Common myeloid progenitor, CD34-positive (primary cell): ENCODE results near the gene TMEM237.

ENCODE experiments used
- CTCF ChIA-PET: fragments of 350-600 bp; sonication (Branson Sonifier 250); formaldehyde crosslinking; loops from one replicate; lab custom pipeline; 2021; ENCODE audit warnings: antibody characterized with exemption; lab: Charles Lee
- POLR2A ChIA-PET: fragments of 350-600 bp; sonication (Branson Sonifier 250); formaldehyde crosslinking; loops from one replicate; lab custom pipeline; 2021; ENCODE audit warnings: antibody characterized with exemption; lab: Charles Lee
- DNase-seq, 3 donors: peaks; one replicate each; pipeline versions ENCODE4 v3.0.0 to v3.0.0-alpha.2; 2013
- H3K27ac ChIP-seq, 2 experiments: 1 replicate in 1 of 2; 2 replicates in 1 of 2; pipeline ENCODE4 v1.7.0; 2013; ENCODE audit warnings: inconsistent platforms in 2 of 2, low read length in 2 of 2, mild to moderate bottlenecking in 2 of 2, low read depth in 1 of 2, moderate library complexity in 1 of 2; ENCODE audit not compliant: severe bottlenecking in 2 of 2, insufficient read depth in 1 of 2, poor library complexity in 1 of 2
- H3K27me3 ChIP-seq, 5 experiments: replicated peaks in 2 of 5; 1 replicate in 3 of 5; 2 replicates in 2 of 5; pipeline versions ENCODE4 v1.6.1 to v1.7.0; 2013; ENCODE audit warnings: low read length in 4 of 5, mild to moderate bottlenecking in 2 of 5, moderate library complexity in 2 of 5, inconsistent platforms in 1 of 5; ENCODE audit not compliant: insufficient read depth in 5 of 5, control insufficient read depth in 4 of 5
- H3K36me3 ChIP-seq, 4 experiments: 1 replicate in 2 of 4; 2 replicates in 2 of 4; pipeline versions ENCODE4 v1.6.1 to v1.7.0; 2013; ENCODE audit warnings: low read length in 3 of 4, control low read depth in 1 of 4, mild to moderate bottlenecking in 1 of 4; ENCODE audit not compliant: control insufficient read depth in 4 of 4, insufficient read depth in 4 of 4
- H3K4me1 ChIP-seq, 4 experiments: 1 replicate in 3 of 4; 2 replicates in 1 of 4; pipeline versions ENCODE4 v1.6.1 to v1.7.1; 2013; ENCODE audit warnings: low read length in 3 of 4, mild to moderate bottlenecking in 3 of 4, control low read depth in 1 of 4, inconsistent platforms in 1 of 4, moderate library complexity in 1 of 4; ENCODE audit not compliant: control insufficient read depth in 4 of 4, insufficient read depth in 4 of 4; ENCODE audit errors: control extremely low read depth in 1 of 4
- H3K4me3 ChIP-seq, 7 experiments: 1 replicate in 4 of 7; 2 replicates in 3 of 7; pipeline versions ENCODE4 v1.5.1 to v1.7.0; 2013; ENCODE audit warnings: mild to moderate bottlenecking in 7 of 7, low read length in 6 of 7, moderate library complexity in 6 of 7, inconsistent platforms in 2 of 7, low read depth in 2 of 7, control low read depth in 1 of 7; ENCODE audit not compliant: insufficient read depth in 4 of 7, control insufficient read depth in 1 of 7; ENCODE audit errors: extremely low read depth in 1 of 7
- H3K9me3 ChIP-seq, 5 experiments: 1 replicate in 4 of 5; 2 replicates in 1 of 5; pipeline versions ENCODE4 v1.6.1 to v1.7.1; 2013; ENCODE audit warnings: low read length in 4 of 5, mild to moderate bottlenecking in 2 of 5, inconsistent platforms in 1 of 5, low read depth in 1 of 5, moderate library complexity in 1 of 5; ENCODE audit not compliant: control insufficient read depth in 4 of 5, insufficient read depth in 2 of 5; ENCODE audit errors: control extremely low read depth in 1 of 5
- WGBS: methylation state at CpG from one replicate; pipeline ENCODE4 v1.1.5; 2013; ENCODE audit not compliant: insufficient coverage; 5-methylcytosine and 5-hydroxymethylcytosine counted together

Gene TMEM237

GRCh38 chr2:201656740-201657139 lies 13.4 kb upstream of the TMEM237 start:
- Histone ChIP-seq H3K9me3 (no peaks in the 10 kb centered on the region), H3K4me3 (no peak overlapping the region), H3K27ac (no peak overlapping the region), H3K27me3 (no peaks in the 10 kb centered on the region), H3K4me1 (peaks cover 0 to 15% (median 5%) of the 10 kb centered on the region in 4 experiments), H3K36me3 (no peaks in the 10 kb centered on the region)
- CTCF ChIA-PET: no interaction called here
- DNase-seq: no peak
- POLR2A ChIA-PET: no interaction called here
- 97% methylated on average over 4 of the region's 5 CpGs for WGBS

GRCh38 chr2:201656102-201656501 lies 12.8 kb upstream of the TMEM237 start:
- Histone ChIP-seq H3K27me3 (no peaks in the 10 kb centered on the region), H3K4me3 (no peak overlapping the region), H3K9me3 (no peaks in the 10 kb centered on the region), H3K27ac (no peak overlapping the region), H3K4me1 (peaks cover 0 to 9% (median 2%) of the 10 kb centered on the region in 4 experiments), H3K36me3 (no peaks in the 10 kb centered on the region)
- ChIA-PET CTCF (no interaction called here), POLR2A (no interaction called here)
- WGBS: 97% methylated on average over 5 of the region's 11 CpGs
- no peak for DNase-seq

GRCh38 chr2:201654616-201655384 lies 11.5 kb upstream of the TMEM237 start:
- 100% methylated on average over 4 of the region's 5 CpGs for WGBS
- Histone ChIP-seq H3K27me3 (no peaks in the 10 kb centered on the region), H3K9me3 (no peaks in the 10 kb centered on the region), H3K4me1 (peaks cover 0 to 3% (median 0%) of the 10 kb centered on the region in 4 experiments), H3K27ac (no peak overlapping the region), H3K4me3 (no peak overlapping the region), H3K36me3 (no peaks in the 10 kb centered on the region)
- ChIA-PET POLR2A (no interaction called here), CTCF (no interaction called here)
- DNase-seq: no peak

GRCh38 chr2:201653221-201653620 lies 9.9 kb upstream of the TMEM237 start:
- DNase-seq: no peak
- Histone ChIP-seq H3K27me3 (no peaks in the 10 kb centered on the region), H3K9me3 (no peaks in the 10 kb centered on the region), H3K4me1 (peaks cover 0 to 3% (median 0%) of the 10 kb centered on the region in 4 experiments), H3K4me3 (no peak overlapping the region), H3K27ac (no peak overlapping the region), H3K36me3 (no peaks in the 10 kb centered on the region)
- ChIA-PET POLR2A (no interaction called here), CTCF (interaction anchor here (0.6 kb wide), 1 partner anchor 471 kb away, joined by 3 read pairs; no protein-coding TSS in a partner anchor)
- WGBS: 100% methylated on average over 1 of the region's 6 CpGs

GRCh38 chr2:201649442-201649841 lies 6.1 kb upstream of the TMEM237 start:
- Histone ChIP-seq H3K4me3 (no peak overlapping the region), H3K27ac (no peak overlapping the region), H3K9me3 (no peaks in the 10 kb centered on the region), H3K36me3 (no peaks in the 10 kb centered on the region), H3K4me1 (peaks cover 0 to 3% (median 0%) of the 10 kb centered on the region in 4 experiments), H3K27me3 (no peaks in the 10 kb centered on the region)
- DNase-seq: no peak
- 100% methylated on average over 1 of the region's 2 CpGs for WGBS
- POLR2A ChIA-PET: no interaction called here
- CTCF ChIA-PET: no interaction called here

- no peaks in the 10 kb centered on the region for H3K36me3 ChIP-seq
- WGBS: 94% methylated on average over 2 of the region's 5 CpGs
- H3K9me3 ChIP-seq: no peaks in the 10 kb centered on the region
- no peak overlapping the region for H3K4me3 ChIP-seq
- peaks cover 0 to 9% (median 6%) of the 10 kb centered on the region in 4 experiments for H3K4me1 ChIP-seq
- H3K27me3 ChIP-seq: no peaks in the 10 kb centered on the region
- no peak for DNase-seq
- ChIA-PET POLR2A (interaction anchor here (0.6 kb wide), 1 partner anchor 92 kb away, joined by 3 read pairs; no protein-coding TSS in a partner anchor), CTCF (interaction anchor here (0.7 kb wide), 1 partner anchor 547 kb away, joined by 4 read pairs; no protein-coding TSS in a partner anchor)
- no peak overlapping the region for H3K27ac ChIP-seq
These were observed 4.1 kb upstream of the TMEM237 start for GRCh38 chr2:201647431-201647830.

- H3K27me3 ChIP-seq: no peaks in the 10 kb centered on the region
- no peaks in the 10 kb centered on the region for H3K9me3 ChIP-seq
- no peak for DNase-seq
- 82% methylated on average over 5 of the region's 8 CpGs for WGBS
- ChIA-PET POLR2A (no interaction called here), CTCF (no interaction called here)
- peaks cover 0 to 17% (median 8%) of the 10 kb centered on the region in 4 experiments for H3K4me1 ChIP-seq
- H3K27ac ChIP-seq: no peak overlapping the region
- peak overlapping the region in 4 of 7 experiments; percentile 85 to 96 (median 94) for H3K4me3 ChIP-seq
- H3K36me3 ChIP-seq: peaks cover 0 to 3% (median 0%) of the 10 kb centered on the region in 4 experiments
These were observed 698 bp upstream of the TMEM237 start for GRCh38 chr2:201644001-201644400.
